HG03060 (cell line): ENCODE measurements around the gene ABCC1.
A peak's percentile ranks its signal among the peaks of the same experiment; 100 is the strongest.

Experiments
- ATAC-seq: cut with Tn5 transposase; IDR thresholded peaks from one replicate; pipeline ENCODE4 v1.9.1; 2021; ENCODE audit warnings: low read depth, moderate number of reproducible peaks; ENCODE audit not compliant: unreplicated experiment

The ABCC1 gene

DNA sequence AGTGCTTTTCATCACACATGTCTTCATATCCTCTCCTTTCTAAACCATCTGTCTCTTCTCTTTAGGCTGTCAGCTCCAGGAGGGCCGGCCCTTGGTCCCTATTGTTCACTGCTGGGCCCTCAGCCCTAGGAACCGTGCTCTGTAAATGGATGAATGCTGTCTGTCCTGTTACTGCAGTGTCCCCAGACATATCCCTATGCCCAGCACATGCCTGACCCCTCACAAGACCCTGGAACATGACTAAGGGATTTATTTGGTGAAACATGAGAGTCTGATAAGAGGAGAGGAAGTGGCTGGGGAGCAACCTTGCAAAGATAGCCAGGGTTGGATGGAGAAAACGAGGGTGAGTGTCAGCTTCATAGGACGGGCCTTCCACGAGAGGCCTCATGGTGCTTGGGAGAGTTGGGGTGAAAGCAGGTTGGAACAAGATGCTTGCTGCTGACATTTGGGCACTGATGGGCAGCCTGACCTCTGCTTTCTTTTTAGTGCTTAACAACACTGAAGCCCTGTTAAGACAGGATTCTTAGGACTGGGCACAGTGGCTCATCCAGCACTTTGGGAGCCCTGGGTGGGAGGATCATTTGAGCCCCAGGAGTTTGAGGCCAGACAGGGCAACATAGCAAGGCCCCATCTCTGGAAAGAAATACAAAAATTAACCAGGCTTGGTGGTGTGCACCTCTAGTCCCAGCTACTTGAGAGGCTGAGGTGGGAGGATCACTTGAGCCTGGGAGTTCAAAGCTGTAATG lies 39.0 kb downstream of the ABCC1 start:
- no peak for ATAC-seq

DNA sequence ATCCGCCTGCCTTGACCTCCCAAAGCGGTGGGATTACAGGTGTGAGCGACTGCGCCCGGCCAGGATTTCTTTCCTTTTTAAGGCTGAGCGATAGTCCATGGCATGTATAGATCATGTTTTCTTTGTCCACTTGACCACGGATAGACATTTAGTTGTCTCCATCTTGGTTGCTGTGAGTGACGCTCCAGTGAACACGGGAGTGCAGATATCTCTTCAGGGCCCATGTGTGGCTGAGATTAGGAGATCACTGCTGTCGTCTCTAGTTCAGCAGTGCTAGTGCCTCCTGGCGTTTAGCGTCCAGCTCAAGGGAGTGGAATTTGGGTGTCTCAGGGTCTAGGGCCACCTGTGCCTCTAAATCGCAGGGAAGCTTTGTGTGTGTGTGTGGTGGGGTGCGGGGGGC lies 41.5 kb downstream of the ABCC1 start:
- ATAC-seq = no peak

DNA sequence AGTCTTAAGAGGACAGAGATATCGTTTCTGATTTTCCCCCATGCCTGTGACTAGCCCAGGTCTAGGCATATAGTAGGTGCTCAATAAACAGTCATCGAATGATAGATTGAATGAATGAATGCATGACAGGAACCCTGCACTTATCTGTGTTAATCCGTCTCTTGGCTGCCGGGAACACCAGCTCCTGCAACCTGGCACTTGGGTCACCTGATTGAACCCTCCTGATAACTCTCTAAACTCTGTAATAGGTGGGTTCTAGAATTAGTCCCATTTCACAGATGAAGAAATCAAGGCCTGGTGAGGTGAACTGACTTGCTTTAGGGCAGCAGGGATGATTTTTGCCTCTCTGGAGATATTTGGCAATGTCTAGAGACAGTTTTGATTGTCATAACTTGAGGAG lies 43.7 kb downstream of the ABCC1 start:
- no peak for ATAC-seq

DNA sequence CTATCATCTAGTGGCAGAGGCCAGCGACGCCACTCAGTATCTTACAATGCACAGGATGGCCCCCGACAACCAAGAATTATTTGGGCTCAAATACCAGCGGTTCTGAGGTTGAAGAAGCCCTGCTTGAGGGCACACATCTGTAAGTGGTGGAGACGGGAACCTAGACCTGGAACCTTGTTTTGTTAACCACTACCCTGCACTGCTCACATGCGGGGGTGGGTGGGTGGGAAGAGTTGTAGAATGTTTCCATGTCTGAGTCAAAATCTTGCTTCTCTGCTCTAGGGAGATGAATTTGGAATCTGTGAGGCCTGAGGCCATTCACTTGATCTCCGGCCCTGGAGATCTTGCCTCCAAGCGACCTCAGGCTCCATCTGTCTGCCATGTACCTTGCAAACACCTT lies 44.1 kb downstream of the ABCC1 start:
- ATAC-seq = no peak

DNA sequence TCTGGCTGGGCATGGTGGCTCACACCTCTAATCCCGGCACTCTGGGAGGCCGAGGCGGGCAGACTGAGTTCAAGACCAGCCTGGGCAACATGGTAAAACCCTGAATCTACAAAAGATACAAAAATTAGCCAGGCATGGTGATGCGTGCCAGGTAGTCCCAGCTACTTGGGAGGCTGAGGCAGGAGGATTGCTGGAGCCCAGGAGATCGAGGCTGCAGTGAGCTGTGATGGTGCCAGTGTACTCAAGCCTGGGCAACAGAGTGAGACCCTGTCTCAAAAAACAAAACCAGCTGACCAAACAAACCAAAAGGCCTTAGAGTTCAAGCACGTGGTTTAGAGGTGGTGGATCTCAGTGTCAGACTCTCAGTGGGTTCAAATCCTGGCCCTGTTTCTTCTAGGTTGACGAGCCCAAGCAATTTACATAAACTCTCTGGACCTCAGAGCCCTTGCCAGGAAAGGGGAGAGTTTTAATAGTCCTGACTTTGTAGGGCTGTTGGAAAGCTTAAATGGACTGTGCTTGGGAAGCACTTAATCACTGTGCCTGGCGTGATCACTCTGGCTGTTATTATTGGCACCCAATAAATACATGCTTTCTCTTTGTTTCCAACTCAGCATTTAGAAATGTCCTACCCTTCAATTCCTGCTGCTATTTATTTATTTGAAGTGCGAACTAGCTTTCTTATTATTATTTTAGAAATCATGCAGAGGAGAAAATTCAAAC lies 44.7 kb downstream of the ABCC1 start:
- ATAC-seq = no peak

DNA sequence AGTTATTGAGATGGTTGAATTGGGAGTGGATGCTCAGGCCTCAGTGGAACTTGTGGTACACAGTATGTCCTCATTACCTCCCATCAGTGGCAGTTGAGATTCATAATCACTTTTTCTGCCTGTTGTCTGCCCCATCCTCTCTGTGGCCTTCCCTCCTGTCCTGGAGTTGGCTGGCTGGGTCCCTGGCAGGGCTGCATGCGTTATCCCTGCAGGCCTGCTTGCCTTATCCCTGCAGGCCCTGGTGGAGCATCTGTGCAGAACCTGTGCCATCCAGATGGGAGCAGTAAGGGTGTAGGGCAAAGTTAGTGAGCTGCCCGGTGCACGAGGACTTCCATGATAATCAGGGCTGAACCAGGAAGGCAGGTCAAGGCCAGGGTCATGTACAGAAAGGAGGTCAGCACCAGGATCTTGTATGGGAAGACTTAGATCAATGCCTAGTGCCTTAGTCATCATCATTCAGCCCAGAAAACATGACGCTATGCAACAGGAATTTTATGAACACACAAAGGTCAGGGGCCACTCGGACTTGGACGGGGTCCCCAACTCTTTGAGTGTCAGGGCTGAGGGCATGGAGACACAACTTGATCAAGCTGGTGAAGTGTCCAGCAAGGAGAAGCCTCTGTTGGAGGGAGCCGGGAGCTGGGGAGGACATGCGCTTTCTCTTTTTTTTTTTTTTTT lies 47.2 kb downstream of the ABCC1 start:
- no peak for ATAC-seq

DNA sequence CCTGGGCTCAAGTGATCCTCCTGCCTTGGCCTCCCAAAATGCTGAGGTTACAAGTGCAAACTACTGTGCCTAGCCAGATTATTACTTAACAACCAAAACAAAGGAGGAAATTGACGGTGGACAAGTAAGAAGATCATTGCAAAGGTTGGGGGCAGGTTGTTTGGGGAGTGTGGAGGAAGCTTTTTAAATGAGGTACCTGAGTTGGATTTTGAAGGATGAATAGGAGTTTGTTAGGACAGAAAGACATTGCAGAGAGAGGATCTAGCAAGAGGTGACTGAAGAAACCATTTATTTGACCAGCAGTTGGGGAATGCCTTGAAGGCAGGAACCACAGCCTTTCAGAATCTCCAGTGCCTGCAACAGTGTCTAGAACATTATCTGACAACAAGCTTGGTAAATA lies 51.3 kb downstream of the ABCC1 start:
- no peak for ATAC-seq

DNA sequence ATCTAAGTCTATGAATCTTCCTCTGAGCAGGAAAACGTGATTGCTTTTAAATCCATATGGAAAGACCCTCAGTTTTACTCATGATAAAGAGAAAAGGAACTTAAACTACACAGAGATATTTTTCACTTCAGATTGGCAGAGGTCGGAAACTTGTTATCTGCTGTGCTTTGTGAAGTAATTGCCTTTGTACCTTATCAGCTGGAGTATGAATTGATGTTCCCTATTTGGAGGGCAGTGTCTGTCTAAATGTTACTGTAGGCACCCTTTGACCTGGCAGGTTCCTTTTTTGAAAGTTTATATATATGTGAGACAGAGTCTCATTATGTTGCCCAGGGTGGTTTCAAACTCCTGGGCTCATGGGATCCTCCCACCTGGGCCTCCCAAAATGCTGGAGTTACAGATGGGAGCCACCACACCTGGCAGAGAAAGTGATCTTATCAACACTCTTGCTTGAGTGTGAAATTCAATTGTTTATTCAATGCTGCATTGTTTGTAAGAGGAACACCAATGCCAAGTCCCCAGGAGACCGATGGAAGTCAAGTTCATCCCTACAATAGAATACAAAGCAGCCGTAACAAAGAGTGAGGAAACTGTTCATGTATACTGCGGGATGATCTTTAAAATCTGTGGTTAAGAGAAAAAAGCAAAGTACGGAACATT lies 52.3 kb downstream of the ABCC1 start:
- no peak for ATAC-seq

DNA sequence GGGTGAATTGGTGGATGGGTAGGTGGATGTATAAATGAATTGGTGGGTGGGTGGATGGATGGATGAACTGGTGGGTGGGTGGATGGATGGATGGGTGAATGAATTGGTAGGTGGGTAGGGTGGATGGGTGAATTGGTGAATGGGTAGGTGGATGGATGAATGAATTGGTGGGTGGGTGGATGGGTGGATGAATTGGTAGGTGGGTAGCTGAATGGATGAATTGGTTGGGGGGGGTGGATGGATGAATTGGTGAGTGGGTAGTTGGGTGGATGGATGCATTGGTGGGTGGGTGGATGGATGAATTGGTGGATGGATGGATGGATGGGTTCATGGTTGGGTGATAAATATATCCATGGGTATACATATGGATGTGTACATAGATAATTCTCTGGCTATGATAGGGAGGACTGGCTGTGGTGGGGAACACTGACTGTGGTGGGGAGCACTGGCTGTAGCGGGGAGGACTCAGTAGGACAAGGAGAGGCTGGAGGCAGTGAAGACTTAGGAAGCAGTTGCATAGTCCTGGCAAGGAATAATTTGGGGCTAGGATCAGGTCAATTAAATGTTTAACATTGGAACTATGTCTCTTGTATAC lies 54.4 kb downstream of the ABCC1 start:
- no peak for ATAC-seq

DNA sequence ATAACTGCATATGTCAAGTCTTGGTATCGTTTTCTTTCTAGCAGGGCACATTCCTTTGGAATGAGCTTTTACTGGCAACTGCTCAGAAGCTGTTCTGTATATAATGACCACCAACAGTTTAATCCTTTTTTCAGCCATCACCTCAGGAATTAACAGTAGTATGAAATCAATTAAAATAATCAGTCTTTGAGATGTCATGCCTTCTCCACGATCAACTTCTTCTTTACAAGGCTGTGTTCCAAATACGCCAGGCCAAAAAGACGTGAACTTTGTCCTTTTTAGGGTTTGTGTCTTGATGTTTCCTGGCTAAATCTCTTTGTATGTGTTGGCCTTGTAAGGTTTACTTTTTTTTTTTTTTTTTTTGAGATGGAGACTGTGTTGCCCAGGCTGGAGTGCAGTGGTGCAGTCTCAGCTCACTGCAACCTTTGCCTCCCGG lies 54.9 kb downstream of the ABCC1 start:
- ATAC-seq = no peak

DNA sequence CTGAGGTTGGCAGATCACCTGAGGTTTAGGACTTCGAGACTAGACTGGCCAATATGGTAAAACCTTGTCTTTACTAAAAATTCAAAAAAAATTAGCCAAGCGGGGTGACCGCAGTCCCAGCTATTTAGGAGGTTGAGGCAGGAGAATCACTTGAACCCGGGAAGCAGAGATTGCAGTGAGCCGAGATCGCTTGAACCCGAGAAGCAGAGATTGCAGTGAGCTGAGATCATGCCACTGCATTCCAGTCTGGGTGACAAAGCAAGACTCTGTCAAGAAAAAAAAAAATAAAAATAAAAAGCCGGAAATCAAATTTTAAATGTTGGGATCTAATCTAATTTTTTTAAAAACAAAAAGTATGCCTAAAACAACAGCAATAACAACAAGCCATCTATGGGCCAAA lies 56.3 kb downstream of the ABCC1 start:
- ATAC-seq = no peak

DNA sequence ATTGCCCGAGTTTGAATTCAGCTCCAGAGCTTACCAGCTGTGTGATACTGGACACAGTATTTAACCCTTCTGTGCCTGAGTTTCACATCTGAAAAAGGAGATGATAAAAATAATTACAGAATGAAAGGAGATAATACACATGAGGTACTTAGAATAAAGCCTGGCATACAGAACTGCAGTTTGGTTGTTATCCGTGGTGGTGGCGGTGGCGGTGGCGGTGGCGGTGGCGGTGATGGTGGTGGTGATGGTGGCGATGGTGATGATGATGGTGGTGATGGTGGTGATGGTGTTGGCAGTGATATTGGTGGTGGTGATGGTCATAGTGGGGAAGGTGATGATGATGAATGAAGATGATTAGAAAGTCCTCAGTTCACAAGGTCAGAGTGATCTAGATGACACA lies 57.2 kb downstream of the ABCC1 start:
- no peak for ATAC-seq

DNA sequence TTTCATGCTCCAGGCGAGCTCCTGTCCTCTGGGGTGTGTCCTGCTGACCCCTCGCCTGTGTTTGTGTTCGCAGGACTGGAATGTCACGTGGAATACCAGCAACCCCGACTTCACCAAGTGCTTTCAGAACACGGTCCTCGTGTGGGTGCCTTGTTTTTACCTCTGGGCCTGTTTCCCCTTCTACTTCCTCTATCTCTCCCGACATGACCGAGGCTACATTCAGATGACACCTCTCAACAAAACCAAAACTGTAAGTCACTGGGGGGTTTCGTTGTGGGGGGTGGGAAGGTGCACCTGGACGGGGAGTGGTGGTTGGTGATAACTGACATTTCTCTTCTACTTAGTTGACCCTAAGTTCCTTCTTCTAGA lies 58.3 kb downstream of the ABCC1 start:
- peak; percentile 46 for ATAC-seq

DNA sequence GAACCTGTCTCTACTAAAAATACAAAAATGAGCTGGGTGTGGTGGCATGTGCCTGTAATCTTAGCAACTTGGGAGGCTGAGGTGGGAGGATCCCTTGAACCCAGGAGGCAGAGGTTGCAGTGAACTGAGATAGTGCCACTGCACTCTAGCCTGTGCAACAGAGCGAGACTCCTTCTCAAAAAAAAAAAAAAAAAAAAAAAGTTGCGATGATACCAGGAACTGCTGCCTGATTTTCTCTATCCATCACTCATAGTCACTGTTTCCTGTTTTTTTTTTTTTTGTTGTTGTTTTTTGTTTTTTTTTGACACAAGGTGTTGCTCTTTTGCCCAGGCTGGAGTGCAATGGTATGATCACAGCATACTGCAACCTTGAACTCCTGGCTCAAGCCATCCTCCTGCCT lies 59.2 kb downstream of the ABCC1 start:
- no peak for ATAC-seq

DNA sequence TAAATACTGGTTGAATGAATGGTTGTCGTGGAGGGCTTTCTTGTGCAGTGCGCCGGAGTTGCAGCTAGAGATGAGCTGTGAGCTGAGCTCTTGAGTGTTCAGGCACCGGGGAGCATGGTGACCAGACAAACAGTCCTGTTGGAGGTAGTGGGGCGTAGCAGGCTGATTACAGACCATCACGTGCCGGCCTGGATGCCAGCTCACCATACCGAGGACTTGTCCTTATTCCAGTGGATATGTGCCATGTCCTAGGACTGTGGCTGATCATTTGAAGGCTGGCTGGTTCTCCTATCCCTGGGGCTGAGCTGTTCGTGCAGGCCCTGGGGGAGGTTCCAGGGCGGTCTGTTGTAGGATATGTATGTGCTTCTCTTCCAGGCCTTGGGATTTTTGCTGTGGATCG lies 60.0 kb downstream of the ABCC1 start:
- no peak for ATAC-seq

DNA sequence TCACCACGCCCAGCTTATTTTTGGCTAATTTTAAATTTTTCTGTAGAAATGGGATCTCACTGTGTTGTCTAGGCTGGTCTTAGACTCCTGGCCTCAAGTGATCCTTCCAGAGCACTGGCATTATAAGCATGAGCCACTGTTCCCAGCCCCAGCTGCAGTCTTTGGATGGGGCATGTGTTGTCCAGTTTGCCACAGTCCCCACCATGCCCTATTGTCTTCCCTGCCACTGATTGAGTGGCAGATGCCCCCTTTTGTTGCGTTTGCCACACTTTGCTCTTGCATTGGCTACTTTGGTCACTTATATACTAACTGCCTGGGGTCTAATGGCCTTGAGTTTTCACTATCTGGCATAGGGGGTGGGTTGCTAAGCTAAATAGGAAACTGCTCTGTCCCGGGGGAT lies 60.8 kb downstream of the ABCC1 start:
- no peak for ATAC-seq

DNA sequence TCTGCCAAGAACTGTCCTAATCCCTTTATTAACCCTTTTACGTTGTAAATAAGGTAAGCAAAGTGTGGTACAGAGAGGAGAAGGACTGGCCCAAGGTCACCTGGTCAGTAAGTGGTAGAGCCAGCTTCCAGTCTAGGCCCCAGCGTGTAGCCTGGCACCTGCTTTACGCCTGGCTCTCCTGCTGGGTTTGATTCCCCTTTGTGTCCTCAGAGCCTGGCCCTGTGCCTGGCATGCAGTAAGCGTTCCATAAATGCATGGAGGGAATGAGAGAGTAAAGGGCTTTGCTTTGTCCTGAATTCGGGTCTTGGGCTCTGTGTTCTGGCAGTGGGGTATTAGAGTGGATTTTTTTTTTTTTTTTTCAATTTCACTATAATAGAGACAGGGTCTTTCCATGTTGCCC lies 62.7 kb downstream of the ABCC1 start:
- ATAC-seq = no peak

DNA sequence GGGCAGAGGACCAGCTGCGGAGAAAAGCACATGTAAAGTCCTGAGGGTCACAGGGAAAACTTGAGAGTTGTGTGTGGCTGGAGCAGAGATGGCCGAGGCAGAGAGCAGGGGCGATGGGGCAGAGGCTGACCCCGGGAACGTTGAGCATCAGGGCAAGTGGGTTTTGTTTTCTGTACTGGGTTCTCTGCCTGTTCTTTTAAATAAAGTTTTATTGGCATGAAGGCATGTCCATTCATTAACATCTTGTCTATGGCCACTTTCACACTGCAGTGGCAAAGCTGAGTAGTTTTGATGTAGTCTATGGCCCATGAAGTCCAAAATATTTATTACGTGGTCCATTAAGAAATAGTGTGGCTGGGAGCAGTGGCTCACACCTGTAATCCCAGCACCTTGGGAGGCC lies 64.4 kb downstream of the ABCC1 start:
- ATAC-seq = no peak

DNA sequence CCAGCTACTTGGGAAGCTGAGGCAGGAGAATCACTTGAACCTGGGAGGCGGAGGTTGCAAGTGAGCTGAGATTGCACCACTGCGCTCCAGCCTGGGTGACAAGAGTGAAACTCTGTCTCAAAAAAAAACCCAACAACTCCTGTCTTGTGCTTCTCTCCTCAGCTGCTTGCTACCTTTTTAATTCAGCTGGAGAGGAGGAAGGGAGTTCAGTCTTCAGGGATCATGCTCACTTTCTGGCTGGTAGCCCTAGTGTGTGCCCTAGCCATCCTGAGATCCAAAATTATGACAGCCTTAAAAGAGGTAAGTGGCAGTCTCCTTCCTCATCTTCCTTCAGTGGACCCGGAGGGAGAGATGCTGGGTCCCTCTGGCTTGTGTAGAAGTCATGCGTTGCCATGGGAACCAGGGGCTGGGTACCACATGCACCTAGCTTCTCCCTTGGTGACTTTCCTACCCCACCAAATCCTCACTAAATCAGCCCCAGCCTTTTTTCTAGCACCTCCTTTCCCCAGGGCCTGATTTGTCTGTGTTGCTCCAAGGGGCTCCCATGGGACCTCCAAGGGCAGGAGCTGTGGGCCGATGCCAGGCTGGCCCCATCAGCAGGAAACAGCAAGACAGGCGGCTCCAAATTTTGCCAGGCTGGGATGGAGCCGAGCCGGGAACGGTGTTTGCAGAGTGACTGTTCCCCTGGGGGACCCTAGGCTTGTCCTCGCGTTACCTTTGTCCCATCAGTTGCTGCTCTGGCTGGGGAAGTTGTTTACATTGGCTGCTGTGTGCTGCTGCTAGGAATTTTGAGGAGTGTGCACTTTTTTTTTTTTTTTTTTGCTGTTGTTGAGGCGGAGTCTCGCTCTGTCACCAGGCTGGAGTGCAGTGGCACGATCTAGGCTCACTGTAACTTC lies 65.2 kb downstream of the ABCC1 start:
- no peak for ATAC-seq

DNA sequence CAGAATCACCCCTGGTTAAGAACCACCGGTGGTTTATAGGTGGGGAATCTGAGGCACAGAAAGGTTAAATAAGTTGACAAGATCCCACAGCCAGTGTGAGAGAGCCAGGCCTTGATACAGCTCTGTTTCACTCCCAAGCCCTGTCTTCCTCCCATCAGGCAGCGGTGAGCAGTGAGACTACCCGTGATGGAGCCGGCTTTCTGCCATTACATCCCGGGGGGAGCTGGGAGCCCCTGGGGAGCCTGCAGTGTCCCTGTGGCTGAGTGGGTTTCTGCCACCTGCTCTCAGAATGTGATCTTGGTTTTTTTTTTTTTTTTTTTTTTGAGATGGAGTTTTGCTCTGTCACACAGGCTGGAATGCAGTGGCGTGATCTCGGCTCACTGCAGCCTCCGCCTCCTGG lies 66.4 kb downstream of the ABCC1 start:
- no peak for ATAC-seq
